Pancreas (tissue), 10 donors: ENCODE data around the gene GLG1. TPM values are rescaled to one million over a fixed set of nuclear protein-coding genes. Genes with fewer than 3 reads are reported as not detected.

Experiments used
- ATAC-seq, 4 donors: fragments of 200-7000 bp; cut with Tn5 transposase; one replicate each; pipeline versions ENCODE4 v1.8.0 to v1.9.1; 2020; ENCODE audit warnings: mild to moderate bottlenecking in 4 of 4, moderate library complexity in 4 of 4
- DNase-seq, 6 donors: peaks; one replicate each; pipeline ENCODE4 v3.0.0-alpha.2; 2020
- FAIRE-seq: peaks from 2 replicates; lab custom pipeline; 2012; peaks lifted over from hg19 to GRCh38; lab: Jason Lieb, UNC
- H3K27ac ChIP-seq, 4 donors: fragments of 200-600 bp; sonication (generic); 1 replicate in 3 of 4; 2 replicates in 1 of 4; pipeline versions ENCODE4 v1.5.0 to v1.8.0; 2020
- H3K27me3 ChIP-seq, 4 donors: fragments of 200-600 bp; one replicate each; pipeline ENCODE4 v1.8.0; 2021
- H3K36me3 ChIP-seq, 3 donors: fragments of 200-600 bp; sonication (generic) in 1 of 3; one replicate each; pipeline versions ENCODE4 v1.5.0 to v1.8.0; 2020 to 2021
- H3K4me1 ChIP-seq, 3 donors: fragments of 200-600 bp; one replicate each; pipeline ENCODE4 v1.8.0; 2021
- H3K4me3 ChIP-seq, 4 donors: fragments of 200-600 bp; sonication (generic) in 2 of 4; one replicate each; pipeline versions ENCODE4 v1.5.0 to v1.8.0; 2020 to 2021
- H3K9me3 ChIP-seq, 4 donors: fragments of 200-600 bp; one replicate each; pipeline ENCODE4 v1.8.0; 2021
- WGBS, 2 donors: extraction: QIAGEN DNeasy Blood & Tissue Kit; methylation state at CpG; one replicate each; pipeline ENCODE4 v1.1.7; 2013; 5-methylcytosine and 5-hydroxymethylcytosine counted together
- intact Hi-C, 3 donors: fragments of 100-400 bp; cut with DNase I; formaldehyde crosslinking; loops; one replicate each; pipeline versions ENCODE4 v1.11.1 to v1.14.2; 2022
- polyA plus RNA-seq, 2 donors: library from polyadenylated mRNA; stranded (reverse); fragments of 200-250 nt; gene quantifications; one replicate each; pipeline ENCODE4 v1.2.3, GENCODE V29; 2013
- total RNA-seq, 6 donors: library from RNA; stranded (reverse); fragmentation: NEBNext Ultra II Directional in 4 of 6; extraction: Animal tissue kit (Norgen Biotek cat#: 25700) in 4 of 6; gene quantifications; one replicate each; pipeline versions ENCODE4 v1.2.1 to v1.2.4, GENCODE V29; 2021 to 2023
- TF ChIP-seq, protein P1 (sequence below), 4 donors: fragments of 200-600 bp; sonication (generic) in 3 of 4; IDR thresholded peaks; one replicate each; pipeline versions ENCODE4 v1.5.0 to v1.8.0; 2021; ENCODE audit warnings: antibody characterized with exemption in 4 of 4
- donor health status: healthy with polysubstance abuse.
- donor health status: DM: no; HTN: no; CAD: no; lungs with moderate emphysema.
- donor health status: DM: no; HTN: no; CAD: no.
- donor health status: control.
- donor health status: control.
- donor health status: Bipolar disorder and iron deficiency.
- donor health status: DM: yes; HTN: yes; CAD: no.
- donor health status: DM: no; HTN: no; CAD: no.
- donor health status: DM: no; HTN: no; CAD: no.
- donor health status: DM: yes; HTN: yes; CAD: no.

GLG1 gene
- total and polyA plus RNA-seq, 8 donors = 30.6 to 93.2 (median 72.0) TPM

DNA sequence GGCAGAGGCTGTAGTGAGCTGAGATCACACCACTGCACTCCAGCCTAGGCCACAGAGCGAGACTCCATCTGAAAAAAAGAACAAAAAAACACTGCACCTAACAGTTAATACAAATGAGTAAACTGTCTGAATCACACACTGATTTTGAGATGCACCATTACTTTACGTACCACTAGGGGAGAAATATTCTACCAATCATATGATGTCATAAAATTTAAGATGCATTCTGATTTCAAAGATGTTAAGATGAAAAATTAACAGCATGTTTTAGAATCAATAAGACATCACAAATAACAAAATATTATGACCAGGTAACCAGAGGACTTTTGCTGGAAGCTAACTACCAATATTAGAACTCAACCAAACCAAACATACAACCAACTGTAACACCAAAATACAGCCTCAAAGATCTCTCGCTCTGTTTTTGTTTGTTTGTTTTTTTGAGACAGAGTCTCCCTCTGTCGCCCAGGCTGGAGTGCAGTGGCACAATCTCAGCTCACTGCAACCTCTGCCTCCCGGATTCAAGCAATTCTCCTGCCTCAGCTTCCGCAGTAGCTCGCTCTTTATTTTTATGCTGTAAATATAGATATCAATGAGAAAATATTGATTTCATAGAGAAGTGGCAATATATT, 31.6 kb downstream of the GLG1 start:
- ATAC-seq (no peak), DNase-seq (no peak), FAIRE-seq (no peak)
- Histone ChIP-seq H3K27ac (no peak overlapping the region), H3K4me1 (peaks cover 9 to 28% (median 13%) of the 10 kb centered on the region in 3 donors), H3K4me3 (no peak overlapping the region), H3K27me3 (no peaks in the 10 kb centered on the region), H3K36me3 (no peaks in the 10 kb centered on the region), H3K9me3 (no peaks in the 10 kb centered on the region)
- TF ChIP-seq, protein P1, sequence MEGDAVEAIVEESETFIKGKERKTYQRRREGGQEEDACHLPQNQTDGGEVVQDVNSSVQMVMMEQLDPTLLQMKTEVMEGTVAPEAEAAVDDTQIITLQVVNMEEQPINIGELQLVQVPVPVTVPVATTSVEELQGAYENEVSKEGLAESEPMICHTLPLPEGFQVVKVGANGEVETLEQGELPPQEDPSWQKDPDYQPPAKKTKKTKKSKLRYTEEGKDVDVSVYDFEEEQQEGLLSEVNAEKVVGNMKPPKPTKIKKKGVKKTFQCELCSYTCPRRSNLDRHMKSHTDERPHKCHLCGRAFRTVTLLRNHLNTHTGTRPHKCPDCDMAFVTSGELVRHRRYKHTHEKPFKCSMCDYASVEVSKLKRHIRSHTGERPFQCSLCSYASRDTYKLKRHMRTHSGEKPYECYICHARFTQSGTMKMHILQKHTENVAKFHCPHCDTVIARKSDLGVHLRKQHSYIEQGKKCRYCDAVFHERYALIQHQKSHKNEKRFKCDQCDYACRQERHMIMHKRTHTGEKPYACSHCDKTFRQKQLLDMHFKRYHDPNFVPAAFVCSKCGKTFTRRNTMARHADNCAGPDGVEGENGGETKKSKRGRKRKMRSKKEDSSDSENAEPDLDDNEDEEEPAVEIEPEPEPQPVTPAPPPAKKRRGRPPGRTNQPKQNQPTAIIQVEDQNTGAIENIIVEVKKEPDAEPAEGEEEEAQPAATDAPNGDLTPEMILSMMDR (IDR thresholded peaks at IDR 0.05) = no peak
- intact Hi-C loops = no loop called here
- WGBS, 2 donors = 91 to 92% methylated on average over 7 of the region's 7 CpGs

DNA sequence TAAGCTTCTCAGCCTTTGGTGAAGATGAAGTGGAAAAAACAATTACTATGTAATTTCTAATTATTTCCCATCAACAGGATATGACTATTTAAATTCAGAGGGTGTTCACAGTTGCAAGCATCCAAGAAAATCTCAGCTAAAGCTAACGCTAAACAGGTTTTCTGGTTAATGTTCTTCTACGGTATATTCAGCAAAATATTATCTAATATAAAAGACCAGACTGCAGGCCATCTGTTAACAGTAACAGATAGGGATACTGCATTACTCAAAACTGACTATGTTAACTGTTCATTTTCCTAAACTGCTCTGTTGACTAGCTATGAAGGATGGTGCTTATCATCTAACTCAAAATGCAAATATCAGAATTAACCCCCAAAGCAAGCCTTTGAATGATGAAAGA, 32.8 kb downstream of the GLG1 start:
- ATAC-seq (no peak), FAIRE-seq (no peak), DNase-seq (no peak)
- Histone ChIP-seq H3K27ac (no peak overlapping the region), H3K4me3 (no peak overlapping the region), H3K4me1 (peaks cover 13 to 32% (median 15%) of the 10 kb centered on the region in 3 donors), H3K36me3 (no peaks in the 10 kb centered on the region), H3K9me3 (no peaks in the 10 kb centered on the region), H3K27me3 (no peaks in the 10 kb centered on the region)
- WGBS, 2 donors = 9 to 14% methylated on average over 2 of the region's 2 CpGs
- TF ChIP-seq, protein P1 (IDR thresholded peaks at IDR 0.05) = no peak
- intact Hi-C loops = no loop called here

DNA sequence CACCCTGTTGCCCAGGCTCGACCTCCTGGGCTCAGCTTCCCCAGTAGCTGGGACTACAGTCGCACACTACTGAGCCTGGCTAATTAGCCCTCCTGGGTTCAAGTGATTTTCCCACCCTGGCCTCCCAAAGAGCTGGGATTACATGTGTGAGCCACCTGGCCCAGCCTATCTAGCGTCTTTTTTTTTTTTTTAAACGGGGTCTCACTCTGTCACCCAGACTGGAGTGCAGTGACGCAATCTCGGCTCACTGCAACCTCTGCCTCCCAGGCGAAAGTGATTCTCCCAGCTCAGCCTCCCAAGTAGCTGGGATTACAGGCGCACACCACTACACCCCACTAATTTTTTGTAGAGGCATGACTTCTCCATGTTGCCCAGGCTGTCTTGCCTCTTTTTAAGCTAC, 33.3 kb downstream of the GLG1 start:
- FAIRE-seq = no peak
- intact Hi-C loops = no loop called here
- ATAC-seq = no peak
- Histone ChIP-seq H3K4me3 (no peak overlapping the region), H3K4me1 (peaks cover 13 to 36% (median 15%) of the 10 kb centered on the region in 3 donors), H3K36me3 (no peaks in the 10 kb centered on the region), H3K27ac (no peak overlapping the region), H3K9me3 (no peaks in the 10 kb centered on the region), H3K27me3 (no peaks in the 10 kb centered on the region)
- WGBS, 2 donors = 78 to 83% methylated on average over 8 of the region's 8 CpGs
- TF ChIP-seq, protein P1 (IDR thresholded peaks at IDR 0.05) = no peak
- DNase-seq = no peak

DNA sequence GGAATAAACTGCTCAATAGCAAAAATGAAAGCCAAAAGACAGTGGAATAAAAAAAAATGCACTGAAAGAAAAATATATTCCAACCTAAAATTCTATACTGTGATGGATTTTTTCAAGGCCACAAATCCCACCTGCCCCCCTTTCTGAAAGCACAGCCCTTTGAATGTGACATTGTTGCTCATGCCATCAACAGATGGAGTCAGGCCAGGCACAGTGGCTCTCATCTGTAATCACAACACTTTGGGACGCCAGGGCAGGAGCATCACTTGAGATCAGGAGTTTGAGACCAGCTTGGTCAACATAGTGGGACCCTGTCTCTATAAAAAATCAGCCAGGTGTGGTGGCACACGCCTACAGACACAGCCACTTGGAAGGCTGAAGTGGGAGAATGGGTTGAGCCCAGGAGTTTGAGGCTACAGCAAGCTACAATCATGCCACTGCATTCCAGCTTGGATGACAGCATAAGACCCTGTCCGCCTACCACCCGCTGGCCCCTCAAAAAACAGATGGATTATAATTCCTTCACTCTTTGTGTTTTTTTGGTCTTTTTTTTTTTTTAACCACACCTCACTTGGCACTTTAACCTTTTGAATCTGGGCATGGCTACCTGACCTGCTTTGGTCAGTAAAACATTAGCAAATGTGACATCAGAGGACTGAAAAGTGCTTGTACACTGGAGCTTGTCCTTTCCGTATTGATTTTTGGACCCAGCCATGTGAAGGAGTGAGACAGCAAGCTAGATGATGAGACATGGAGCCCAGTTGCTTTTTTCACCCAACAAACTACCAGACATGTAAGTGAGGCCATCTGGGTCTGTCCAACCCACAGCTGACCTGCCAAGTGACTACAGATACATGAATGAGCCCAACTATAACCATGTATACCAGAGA, 36.3 kb downstream of the GLG1 start:
- TF ChIP-seq, protein P1 (IDR thresholded peaks at IDR 0.05) = no peak
- FAIRE-seq (no peak), ATAC-seq (peak; percentile 59 to 77 (median 65)), DNase-seq (no peak)
- no peak overlapping the region for H3K4me3 ChIP-seq
- H3K9me3 ChIP-seq = no peaks in the 10 kb centered on the region
- no peaks in the 10 kb centered on the region for H3K36me3 ChIP-seq
- intact Hi-C loops = no loop called here
- H3K4me1 ChIP-seq = peaks cover 11 to 32% (median 16%) of the 10 kb centered on the region in 3 donors
- no peaks in the 10 kb centered on the region for H3K27me3 ChIP-seq
- H3K27ac ChIP-seq = no peak overlapping the region
- 75 to 78% methylated on average over 5 of the region's 5 CpGs for WGBS, 2 donors
